B cell (primary cell): ENCODE data around the gene VPS8. TPM values are rescaled to one million over a fixed set of nuclear protein-coding genes. Genes with fewer than 3 reads are reported as not detected.

Experiments
- ATAC-seq: fragments of 200-7000 bp; cut with Tn5 transposase; one replicate; pipeline ENCODE4 v1.10.0; 2021; ENCODE audit warnings: low read depth, mild to moderate bottlenecking, moderate number of reproducible peaks, moderate library complexity
- CTCF ChIA-PET: fragments of 350-600 bp; sonication (Branson Sonifier 250); formaldehyde crosslinking; loops from one replicate; lab custom pipeline; 2021; ENCODE audit warnings: antibody characterized with exemption, inconsistent platforms; lab: Charles Lee
- POLR2A ChIA-PET: fragments of 350-600 bp; sonication (Branson Sonifier 250); formaldehyde crosslinking; loops from one replicate; lab custom pipeline; 2021; ENCODE audit warnings: antibody characterized with exemption; lab: Charles Lee
- DNase-seq: peaks from one replicate; pipeline ENCODE4 v3.0.0; 2013
- H2AFZ ChIP-seq: 2 replicates; pipeline ENCODE4 v1.6.1; 2012; ENCODE audit warnings: mild to moderate bottlenecking, low read depth, low read length; ENCODE audit not compliant: insufficient read depth, poor library complexity, severe bottlenecking
- H3K27ac ChIP-seq, 2 donors: 1 replicate in 1 of 2; 2 replicates in 1 of 2; pipeline ENCODE4 v1.5.1; 2012 to 2013; ENCODE audit warnings: low read length in 2 of 2, mild to moderate bottlenecking in 2 of 2, moderate library complexity in 1 of 2
- H3K27me3 ChIP-seq, 4 experiments: fragments of 200-600 bp in 1 of 4; sonication (generic) in 1 of 4; replicated peaks in 1 of 4; 1 replicate in 2 of 4; 2 replicates in 2 of 4; pipeline versions ENCODE4 v1.6.1 to v1.7.0; 2013 to 2016; ENCODE audit warnings: low read length in 3 of 4, mild to moderate bottlenecking in 2 of 4, mixed read lengths in 1 of 4, moderate library complexity in 1 of 4; ENCODE audit not compliant: insufficient read depth in 4 of 4, control insufficient read depth in 3 of 4; ENCODE audit errors: control extremely low read depth in 1 of 4
- H3K36me3 ChIP-seq, 2 experiments: replicated peaks in 1 of 2; 1 replicate in 1 of 2; 2 replicates in 1 of 2; pipeline versions ENCODE4 v1.6.1 to v1.7.1; 2013; ENCODE audit warnings: low read length in 1 of 2; ENCODE audit not compliant: insufficient read depth in 2 of 2, control insufficient read depth in 1 of 2; ENCODE audit errors: control extremely low read depth in 1 of 2, extremely low read depth in 1 of 2
- H3K4me1 ChIP-seq, 2 donors: fragments of 200-600 bp in 1 of 2; sonication (generic) in 1 of 2; 1 replicate in 1 of 2; 2 replicates in 1 of 2; pipeline versions ENCODE4 v1.5.1 to v1.6.1; 2013 to 2017; ENCODE audit warnings: low read length in 2 of 2; ENCODE audit not compliant: control insufficient read depth in 2 of 2, insufficient read depth in 2 of 2
- H3K4me2 ChIP-seq: replicated peaks from 2 replicates; pipeline ENCODE3; 2012; ENCODE audit warnings: mild to moderate bottlenecking, low read depth, low read length; ENCODE audit not compliant: poor library complexity, severe bottlenecking
- H3K4me3 ChIP-seq, 5 experiments: fragments of 200-600 bp in 1 of 5; sonication (generic) in 1 of 5; 1 replicate in 3 of 5; 2 replicates in 2 of 5; pipeline versions ENCODE4 v1.5.1 to v1.7.0; 2011 to 2016; ENCODE audit warnings: low read length in 4 of 5, mild to moderate bottlenecking in 4 of 5, low read depth in 2 of 5, control low read depth in 1 of 5, moderate library complexity in 1 of 5; ENCODE audit not compliant: insufficient read depth in 1 of 5; ENCODE audit errors: control extremely low read depth in 1 of 5, extremely low read depth in 1 of 5
- H3K79me2 ChIP-seq: fragments of 200-600 bp; sonication (generic); one replicate; pipeline ENCODE4 v1.6.0; 2016; ENCODE audit warnings: low read length; ENCODE audit not compliant: control insufficient read depth, insufficient read depth
- H3K9ac ChIP-seq: fragments of 200-600 bp; sonication (generic); 2 replicates; pipeline ENCODE4 v1.6.1; 2017; ENCODE audit warnings: mild to moderate bottlenecking, low read length, moderate library complexity
- H3K9me3 ChIP-seq, 3 donors: one replicate each; pipeline versions ENCODE4 v1.6.1 to v1.7.1; 2013; ENCODE audit warnings: low read length in 2 of 3; ENCODE audit not compliant: control insufficient read depth in 2 of 3, insufficient read depth in 1 of 3; ENCODE audit errors: control extremely low read depth in 1 of 3
- H4K20me1 ChIP-seq: 2 replicates; pipeline ENCODE4 v1.6.0; 2012; ENCODE audit warnings: mild to moderate bottlenecking, low read length; ENCODE audit not compliant: insufficient read depth, control insufficient read depth, poor library complexity, severe bottlenecking
- H3K27ac Mint-ChIP-seq: one replicate; pipeline ENCODE4 v1.8.0; 2021; ENCODE audit warnings: mixed read lengths
- H3K27me3 Mint-ChIP-seq: one replicate; pipeline ENCODE4 v1.8.0; 2021; ENCODE audit warnings: mixed read lengths
- H3K4me1 Mint-ChIP-seq: one replicate; pipeline ENCODE4 v1.8.0; 2021; ENCODE audit warnings: mixed read lengths
- H3K4me3 Mint-ChIP-seq: one replicate; pipeline ENCODE4 v1.8.0; 2021; ENCODE audit warnings: mixed read lengths
- H3K9me3 Mint-ChIP-seq: one replicate; pipeline ENCODE4 v1.8.0; 2022; ENCODE audit warnings: mixed read lengths; ENCODE audit not compliant: insufficient read depth
- CTCF ChIP-seq: fragments of 200-600 bp; IDR thresholded peaks from one replicate; pipeline ENCODE4 v1.8.0; 2022; ENCODE audit warnings: antibody characterized with exemption, mild to moderate bottlenecking
- EZH2 ChIP-seq: IDR thresholded peaks from 2 replicates; pipeline ENCODE4 v1.6.1; 2012; ENCODE audit warnings: borderline replicate concordance, low read depth, mild to moderate bottlenecking, moderate library complexity, low read length; ENCODE audit not compliant: insufficient read depth, poor library complexity, severe bottlenecking
- WGBS: methylation state at CpG from one replicate; pipeline ENCODE4 v1.1.5; 2013; ENCODE audit warnings: missing lambda C conversion rate; ENCODE audit not compliant: insufficient coverage; 5-methylcytosine and 5-hydroxymethylcytosine counted together
- intact Hi-C: fragments of 100-400 bp; cut with micrococcal nuclease; formaldehyde crosslinking; loops from one replicate; pipeline ENCODE4 v1.10.0; 2022
- polyA plus RNA-seq: library from polyadenylated mRNA; depleted of rRNA; stranded (reverse); fragments of >200 nt; gene quantifications from 2 replicates; pipeline ENCODE4 v1.2.3, GENCODE V29; 2012
- total RNA-seq, 2 donors: library from RNA; stranded (reverse); fragments of 120-200 nt in 1 of 2; gene quantifications; 1 replicate in 1 of 2; 2 replicates in 1 of 2; pipeline versions ENCODE4 v1.2.3 to v1.2.4, GENCODE V29; 2013 to 2022

Gene VPS8
- total and polyA plus RNA-seq, 2 donors (not counting 1 experiment from before 2014, with no cell fraction given) = 18.3 to 95.6 TPM

GRCh38 chr3:184932777-184933176 is 120.8 kb downstream of the VPS8 start:
- no peak for TF ChIP-seq EZH2
- no peak for TF ChIP-seq CTCF
- no peak overlapping the region for H3K4me2 ChIP-seq
- DNase-seq (no peak), ATAC-seq (no peak)
- peaks cover 23 to 47% of the 10 kb centered on the region in 2 experiments for H3K36me3 ChIP-seq
- H3K27ac ChIP-seq = no peak overlapping the region
- H3K9me3 ChIP-seq = no peaks in the 10 kb centered on the region
- intact Hi-C loops = no loop called here
- no peak overlapping the region for H3K4me3 ChIP-seq
- 100% methylated on average over 1 of the region's 1 CpG for WGBS
- no peaks in the 10 kb centered on the region for H3K79me2 ChIP-seq
- H4K20me1 ChIP-seq = no peaks in the 10 kb centered on the region
- Mint-ChIP-seq H3K27me3 (no peaks in the 10 kb centered on the region), H3K4me1 (no peaks in the 10 kb centered on the region), H3K9me3 (no peaks in the 10 kb centered on the region), H3K4me3 (no peak overlapping the region), H3K27ac (no peak overlapping the region)
- H3K27me3 ChIP-seq = no peaks in the 10 kb centered on the region
- ChIA-PET POLR2A (no interaction called here), CTCF (no interaction called here)
- no peaks in the 10 kb centered on the region for H3K4me1 ChIP-seq
- H3K9ac ChIP-seq = no peak overlapping the region
- no peak overlapping the region for H2AFZ ChIP-seq

- H3K9ac ChIP-seq = no peak overlapping the region
- 93% methylated on average over 2 of the region's 4 CpGs for WGBS
- H3K27me3 Mint-ChIP-seq = no peaks in the 10 kb centered on the region
- TF ChIP-seq CTCF (no peak), EZH2 (no peak)
- H3K9me3 ChIP-seq = no peaks in the 10 kb centered on the region
- H3K4me3 ChIP-seq = no peak overlapping the region
- H3K27me3 ChIP-seq = no peaks in the 10 kb centered on the region
- H3K79me2 ChIP-seq = no peaks in the 10 kb centered on the region
- intact Hi-C loops = no loop called here
- H4K20me1 ChIP-seq = no peaks in the 10 kb centered on the region
- H3K4me1 ChIP-seq = no peaks in the 10 kb centered on the region
- ChIA-PET POLR2A (no interaction called here), CTCF (no interaction called here)
- H3K9me3 Mint-ChIP-seq = no peaks in the 10 kb centered on the region
- no peak overlapping the region for H3K27ac ChIP-seq
- DNase-seq = no peak
- no peak overlapping the region for H3K4me3 Mint-ChIP-seq
- ATAC-seq = no peak
- no peak overlapping the region for H2AFZ ChIP-seq
- H3K36me3 ChIP-seq = peaks cover 11 to 31% of the 10 kb centered on the region in 2 experiments
- H3K4me1 Mint-ChIP-seq = peaks cover 3% of the 10 kb centered on the region
- no peak overlapping the region for H3K4me2 ChIP-seq
- no peak overlapping the region for H3K27ac Mint-ChIP-seq
Measured at GRCh38 chr3:184937611-184938010, 125.6 kb downstream of the VPS8 start.
